Neural cell (in vitro differentiated cells): ENCODE results near the gene RAD51B.

Source experiments
- EZH2 ChIP-seq: fragments of 200-600, 300-800 bp; shearing (Covaris generic), sonication (generic); IDR thresholded peaks from 2 replicates; pipeline ENCODE4 v1.6.1; 2014; ENCODE audit warnings: antibody characterized with exemption, low read length, borderline replicate concordance, mild to moderate bottlenecking; ENCODE audit not compliant: insufficient read depth, poor library complexity, severe bottlenecking
- POLR2AphosphoS5 ChIP-seq: IDR thresholded peaks from 2 replicates; pipeline ENCODE4 v1.6.1; 2012
- RAD21 ChIP-seq: fragments of 450-650 bp; conservative IDR thresholded peaks from 2 replicates; pipeline ENCODE4 v1.6.1; 2014; ENCODE audit warnings: antibody characterized with exemption, mild to moderate bottlenecking, moderate library complexity
- TF ChIP-seq, protein P1 (sequence below): fragments of 450-650 bp; IDR thresholded peaks from 2 replicates; pipeline ENCODE4 v1.5.1; 2014; ENCODE audit warnings: antibody characterized with exemption, mild to moderate bottlenecking, moderate library complexity; ENCODE audit not compliant: poor library complexity, severe bottlenecking

DNA sequence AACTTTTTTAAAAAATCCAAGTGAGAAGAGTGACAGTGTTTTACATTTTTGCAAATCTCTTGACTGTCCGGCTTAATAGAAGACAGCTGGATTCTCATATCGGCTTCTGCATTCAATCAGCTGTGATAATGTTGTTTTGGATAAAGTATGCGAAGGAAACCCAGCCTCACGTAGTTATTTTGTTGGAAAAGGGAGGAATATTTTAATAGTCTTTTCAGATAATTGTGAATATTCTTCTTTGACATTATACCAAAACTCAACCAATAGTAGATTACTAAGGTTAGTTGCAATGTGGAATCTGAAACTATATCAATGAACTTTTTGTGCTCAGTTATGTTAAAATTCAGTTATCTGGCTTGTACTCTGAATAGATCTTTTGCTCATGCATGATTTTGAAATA lies 696.8 kb downstream of the RAD51B start:
- TF ChIP-seq RAD21: no peak
- TF ChIP-seq EZH2: no peak
- no peak for TF ChIP-seq POLR2AphosphoS5
- TF ChIP-seq, protein P1, sequence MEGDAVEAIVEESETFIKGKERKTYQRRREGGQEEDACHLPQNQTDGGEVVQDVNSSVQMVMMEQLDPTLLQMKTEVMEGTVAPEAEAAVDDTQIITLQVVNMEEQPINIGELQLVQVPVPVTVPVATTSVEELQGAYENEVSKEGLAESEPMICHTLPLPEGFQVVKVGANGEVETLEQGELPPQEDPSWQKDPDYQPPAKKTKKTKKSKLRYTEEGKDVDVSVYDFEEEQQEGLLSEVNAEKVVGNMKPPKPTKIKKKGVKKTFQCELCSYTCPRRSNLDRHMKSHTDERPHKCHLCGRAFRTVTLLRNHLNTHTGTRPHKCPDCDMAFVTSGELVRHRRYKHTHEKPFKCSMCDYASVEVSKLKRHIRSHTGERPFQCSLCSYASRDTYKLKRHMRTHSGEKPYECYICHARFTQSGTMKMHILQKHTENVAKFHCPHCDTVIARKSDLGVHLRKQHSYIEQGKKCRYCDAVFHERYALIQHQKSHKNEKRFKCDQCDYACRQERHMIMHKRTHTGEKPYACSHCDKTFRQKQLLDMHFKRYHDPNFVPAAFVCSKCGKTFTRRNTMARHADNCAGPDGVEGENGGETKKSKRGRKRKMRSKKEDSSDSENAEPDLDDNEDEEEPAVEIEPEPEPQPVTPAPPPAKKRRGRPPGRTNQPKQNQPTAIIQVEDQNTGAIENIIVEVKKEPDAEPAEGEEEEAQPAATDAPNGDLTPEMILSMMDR: no peak
